Vagina (tissue), 2 donors: Measurements from ENCODE around the gene RNU1-1. TPM values are rescaled to one million over a fixed set of nuclear protein-coding genes. Genes with fewer than 3 reads are reported as not detected.

ENCODE experiments used
- DNase-seq, 2 donors: peaks; one replicate each; pipeline ENCODE4 v3.0.0-alpha.2; 2017; ENCODE audit errors: extremely low spot score in 2 of 2
- H3K27ac ChIP-seq: fragments of 200-600 bp; sonication (generic); one replicate; pipeline ENCODE4 v1.5.1; 2019
- H3K27me3 ChIP-seq: fragments of 200-600 bp; sonication (generic); one replicate; pipeline ENCODE4 v1.5.1; 2019
- H3K36me3 ChIP-seq, 2 donors: fragments of 200-600 bp; sonication (generic); one replicate each; pipeline ENCODE4 v1.5.1; 2017 to 2019
- H3K4me1 ChIP-seq: fragments of 200-600 bp; sonication (generic); one replicate; pipeline ENCODE4 v1.5.1; 2019
- H3K4me3 ChIP-seq, 2 donors: fragments of 200-600 bp; sonication (generic); 1 replicate in 1 of 2; 2 replicates in 1 of 2; pipeline ENCODE4 v1.5.1; 2016 to 2019
- H3K9me3 ChIP-seq: fragments of 200-600 bp; sonication (generic); one replicate; pipeline ENCODE4 v1.5.1; 2019
- POLR2A ChIP-seq, 2 donors: fragments of 450-650 bp; IDR thresholded peaks; one replicate each; pipeline ENCODE4 v1.6.1; 2017; ENCODE audit warnings: antibody characterized with exemption in 2 of 2, mild to moderate bottlenecking in 2 of 2, moderate library complexity in 2 of 2
- POLR2AphosphoS5 ChIP-seq, 2 donors: sonication (generic); formaldehyde crosslinking; IDR thresholded peaks; one replicate each; pipeline ENCODE4 v1.9.0; 2017; ENCODE audit warnings: antibody characterized with exemption in 2 of 2, mild to moderate bottlenecking in 2 of 2, low read depth in 1 of 2; ENCODE audit not compliant: insufficient read depth in 1 of 2
- intact Hi-C: fragments of 100-400 bp; cut with DNase I; formaldehyde crosslinking; loops from one replicate; pipeline ENCODE4 v1.15.1; 2023
- small RNA-seq: library from RNA; depleted of rRNA; stranded (forward); fragments of <200 nt; gene quantifications from one replicate; pipeline ENCODE3, GENCODE V24; 2016
- total RNA-seq: library from RNA; depleted of rRNA; stranded (reverse); fragments of >200 nt; gene quantifications from one replicate; pipeline ENCODE4 v1.2.3, GENCODE V29; 2016
- TF ChIP-seq, protein P1 (sequence below), 3 experiments: fragments of 450-650 bp in 2 of 3; fragments of 200-600 bp in 1 of 3; sonication (generic) in 1 of 3; IDR thresholded peaks; one replicate each; pipeline ENCODE4 v1.5.1; 2017 to 2019; ENCODE audit warnings: antibody characterized with exemption in 3 of 3, mild to moderate bottlenecking in 2 of 3, moderate library complexity in 2 of 3

The RNU1-1 gene
- total RNA-seq, 1 donor from 2014 or later = 19,908 TPM

DNA sequence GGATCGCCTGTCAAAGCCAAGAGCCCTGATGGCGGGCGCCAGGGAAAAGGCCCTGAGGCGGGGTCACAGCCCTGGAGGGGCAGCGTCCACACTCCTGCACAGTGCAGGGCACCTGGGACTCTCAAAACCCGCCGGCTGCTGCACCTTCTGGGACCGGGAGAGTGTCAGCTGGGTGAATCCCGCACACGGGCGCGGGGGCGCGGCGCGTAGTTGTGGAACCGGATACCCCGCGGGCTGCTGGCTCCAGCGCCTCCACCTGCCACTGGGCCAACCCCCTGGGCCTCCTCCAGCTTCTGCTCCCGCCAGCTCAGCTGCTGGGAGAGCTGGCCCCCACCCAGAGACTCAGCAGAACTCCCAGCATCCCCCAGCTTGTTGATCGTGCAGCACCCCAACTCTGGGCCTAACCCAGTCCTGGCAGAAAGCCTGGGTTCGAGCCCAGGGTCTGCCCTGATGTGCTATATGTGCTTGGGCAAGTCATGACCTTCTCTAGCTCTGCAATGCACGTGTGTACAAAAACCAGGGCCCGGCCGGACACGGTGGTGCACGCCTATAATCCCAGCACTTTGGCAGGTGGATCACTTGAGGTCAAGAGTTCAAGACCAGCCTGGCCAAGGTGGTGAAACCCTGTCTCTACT, 39.8 kb downstream of the RNU1-1 start:
- no peak for DNase-seq
- Histone ChIP-seq H3K36me3 (peaks cover 0 to 50% of the 10 kb centered on the region in 2 donors), H3K4me1 (no peaks in the 10 kb centered on the region), H3K27me3 (no peaks in the 10 kb centered on the region), H3K4me3 (no peak overlapping the region), H3K9me3 (no peaks in the 10 kb centered on the region), H3K27ac (no peak overlapping the region)
- intact Hi-C loops = no loop called here
- no peak for TF ChIP-seq POLR2A (IDR thresholded peaks at IDR 0.05)
- no peak for TF ChIP-seq POLR2AphosphoS5 (IDR thresholded peaks at IDR 0.05; ENCODE audit: insufficient read depth in 1 of 2, low read depth in 1 of 2)
- TF ChIP-seq, protein P1, sequence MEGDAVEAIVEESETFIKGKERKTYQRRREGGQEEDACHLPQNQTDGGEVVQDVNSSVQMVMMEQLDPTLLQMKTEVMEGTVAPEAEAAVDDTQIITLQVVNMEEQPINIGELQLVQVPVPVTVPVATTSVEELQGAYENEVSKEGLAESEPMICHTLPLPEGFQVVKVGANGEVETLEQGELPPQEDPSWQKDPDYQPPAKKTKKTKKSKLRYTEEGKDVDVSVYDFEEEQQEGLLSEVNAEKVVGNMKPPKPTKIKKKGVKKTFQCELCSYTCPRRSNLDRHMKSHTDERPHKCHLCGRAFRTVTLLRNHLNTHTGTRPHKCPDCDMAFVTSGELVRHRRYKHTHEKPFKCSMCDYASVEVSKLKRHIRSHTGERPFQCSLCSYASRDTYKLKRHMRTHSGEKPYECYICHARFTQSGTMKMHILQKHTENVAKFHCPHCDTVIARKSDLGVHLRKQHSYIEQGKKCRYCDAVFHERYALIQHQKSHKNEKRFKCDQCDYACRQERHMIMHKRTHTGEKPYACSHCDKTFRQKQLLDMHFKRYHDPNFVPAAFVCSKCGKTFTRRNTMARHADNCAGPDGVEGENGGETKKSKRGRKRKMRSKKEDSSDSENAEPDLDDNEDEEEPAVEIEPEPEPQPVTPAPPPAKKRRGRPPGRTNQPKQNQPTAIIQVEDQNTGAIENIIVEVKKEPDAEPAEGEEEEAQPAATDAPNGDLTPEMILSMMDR (IDR thresholded peaks at IDR 0.05) = no peak

DNA sequence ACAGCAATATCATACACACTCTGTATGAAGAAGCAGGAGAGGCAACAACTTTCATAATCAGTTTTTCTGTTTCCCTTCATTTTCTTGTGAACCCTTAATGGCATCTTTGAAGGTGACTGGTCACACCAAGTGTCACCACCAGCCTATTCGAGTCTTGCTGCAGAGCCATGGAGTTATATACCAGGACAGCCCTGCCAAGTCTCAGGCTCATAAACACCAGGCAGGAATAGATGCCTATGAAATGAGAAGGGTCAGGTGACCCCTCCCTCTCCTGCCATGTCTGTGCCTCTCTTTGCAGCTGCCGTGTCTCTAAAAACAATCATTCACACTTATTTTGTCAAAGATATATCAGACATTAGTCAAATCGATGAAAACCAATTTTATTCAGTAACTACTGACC, 45.5 kb downstream of the RNU1-1 start:
- TF ChIP-seq POLR2AphosphoS5 (IDR thresholded peaks at IDR 0.05; ENCODE audit: insufficient read depth in 1 of 2, low read depth in 1 of 2) (no peak), POLR2A (IDR thresholded peaks at IDR 0.05) (no peak)
- TF ChIP-seq, protein P1 (IDR thresholded peaks at IDR 0.05) = no peak
- Histone ChIP-seq H3K36me3 (peaks cover 0 to 3% of the 10 kb centered on the region in 2 donors), H3K4me3 (no peak overlapping the region), H3K27ac (no peak overlapping the region), H3K27me3 (no peaks in the 10 kb centered on the region), H3K4me1 (no peaks in the 10 kb centered on the region), H3K9me3 (no peaks in the 10 kb centered on the region)
- no peak for DNase-seq
- intact Hi-C loops = no loop called here

DNA sequence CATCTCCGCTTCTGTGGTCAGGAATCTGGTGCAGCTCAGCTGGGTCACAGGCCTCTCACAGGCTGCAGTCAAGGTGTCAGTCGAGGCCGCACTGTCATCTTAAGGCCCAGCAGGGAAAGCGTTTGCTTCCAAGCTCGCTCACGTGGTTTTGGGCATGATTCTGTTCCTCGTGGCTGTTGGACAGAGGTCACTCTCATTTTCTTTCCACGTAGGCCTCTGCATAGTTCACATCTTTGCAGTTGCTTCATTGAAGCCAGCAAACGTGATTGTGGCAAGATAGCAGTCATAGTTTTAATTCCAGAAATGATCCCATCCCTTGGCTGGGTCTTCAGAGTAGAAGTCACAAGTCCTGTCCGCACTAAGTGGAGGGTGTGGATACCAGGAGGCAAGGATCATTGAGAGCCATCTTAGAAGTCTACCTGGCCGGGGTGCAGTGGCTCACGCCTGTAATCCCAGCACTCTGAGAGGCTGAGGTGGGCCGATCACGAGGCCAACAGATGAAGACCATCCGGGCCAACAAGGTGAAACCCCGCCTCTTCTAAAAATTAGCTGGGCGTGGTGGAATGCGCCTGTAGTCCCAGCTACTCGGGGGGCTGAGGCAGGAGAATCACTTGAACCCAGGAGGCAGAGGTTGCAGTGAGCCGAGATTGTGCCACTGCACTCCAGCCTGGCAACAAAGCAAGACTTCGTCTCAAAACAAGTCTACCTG, 49.0 kb downstream of the RNU1-1 start:
- no peaks in the 10 kb centered on the region for H3K4me1 ChIP-seq
- H3K9me3 ChIP-seq = no peaks in the 10 kb centered on the region
- H3K36me3 ChIP-seq = peaks cover 0 to 2% of the 10 kb centered on the region in 2 donors
- H3K27me3 ChIP-seq = no peaks in the 10 kb centered on the region
- no peak overlapping the region for H3K27ac ChIP-seq
- TF ChIP-seq POLR2AphosphoS5 (IDR thresholded peaks at IDR 0.05; ENCODE audit: insufficient read depth in 1 of 2, low read depth in 1 of 2) (no peak), POLR2A (IDR thresholded peaks at IDR 0.05) (no peak)
- TF ChIP-seq, protein P1 (IDR thresholded peaks at IDR 0.05) = no peak
- H3K4me3 ChIP-seq = no peak overlapping the region
- no peak for DNase-seq
- intact Hi-C loops = no loop called here

Small RNAs within 50 kb of the gene (small RNA-seq; reads per million reads assigned to genes)
- not detected for gene RNU1-1
- gene RNU1-6P = not detected

Other genes with a start within 250 kb of the RNU1-1 start
- 24.8 TPM for gene FBXO42, start 161.8 kb downstream of the RNU1-1 start, total RNA-seq
- 52.3 TPM for gene SZRD1, start 147.0 kb downstream of the RNU1-1 start, total RNA-seq
- gene SPATA21, start 76.9 kb downstream of the RNU1-1 start, total RNA-seq = not detected
- 41.7 TPM for gene NECAP2, start 73.6 kb downstream of the RNU1-1 start, total RNA-seq
- gene NBPF1, start 99.3 kb upstream of the RNU1-1 start, total RNA-seq = 45.9 TPM
- gene RNU1-3, start 152.7 kb upstream of the RNU1-1 start, total RNA-seq = 19,908 TPM
- 19,908 TPM for gene RNU1-4, start 226.2 kb upstream of the RNU1-1 start, total RNA-seq